SU-DHL-6 (cell line): ENCODE measurements around the gene BEND3.

ENCODE experiments used
- CTCF ChIP-seq: fragments of 200-600 bp; sonication (generic); IDR thresholded peaks from one replicate; pipeline ENCODE4 v1.5.1; 2017; ENCODE audit warnings: antibody characterized with exemption, mild to moderate bottlenecking, low read length, moderate library complexity; ENCODE audit not compliant: insufficient read depth, poor library complexity, severe bottlenecking
- EZH2phosphoT487 ChIP-seq: fragments of 200-600 bp; sonication (generic), shearing (Covaris generic); conservative IDR thresholded peaks from 2 replicates; pipeline ENCODE4 v1.6.1; 2018; ENCODE audit warnings: mild to moderate bottlenecking, antibody characterized with exemption, low read length, moderate library complexity, mixed read lengths

GRCh38 chr6:107121266-107121665 is 6.0 kb upstream of the BEND3 start:
- TF ChIP-seq CTCF (no peak), EZH2phosphoT487 (no peak)
